GM21360 (cell line): ENCODE data around the gene CTSE.
A peak's percentile ranks its signal among the peaks of the same experiment; 100 is the strongest.
"Not testable (repeated sequence)": the region's sequence is repeated elsewhere in the genome, so short reads cannot be mapped to it uniquely, and the experiment has no call there.

Source experiments
- ATAC-seq: cut with Tn5 transposase; IDR thresholded peaks from one replicate; pipeline ENCODE4 v1.9.1; 2021; ENCODE audit warnings: mild to moderate bottlenecking, moderate library complexity; ENCODE audit not compliant: unreplicated experiment

The CTSE gene

DNA sequence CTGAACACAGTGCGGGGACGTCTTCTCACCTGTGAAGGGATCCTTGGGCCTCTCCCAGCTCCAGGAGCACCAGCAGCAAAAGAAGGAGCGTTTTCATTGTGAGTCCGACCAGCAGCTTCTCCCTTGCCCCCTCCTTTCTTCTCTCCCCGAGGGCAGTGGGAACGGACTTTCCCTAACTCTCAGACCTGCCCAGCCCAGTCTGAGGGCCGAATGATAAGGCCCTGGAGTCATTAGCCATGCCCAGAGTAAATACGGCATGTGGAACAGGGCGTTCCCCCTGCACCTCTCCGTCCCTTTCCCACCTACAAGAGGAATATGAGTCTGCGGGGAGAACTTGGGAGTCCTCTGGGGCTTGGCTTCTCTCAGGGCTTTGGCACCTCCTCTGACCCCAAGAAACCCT lies at the start of gene CTSE:
CTSE (minus strand) TSS at position 201 of the 400 bp plus-strand sequence; CDS start at position 97, 104 bp downstream.
- ATAC-seq = no peak

DNA sequence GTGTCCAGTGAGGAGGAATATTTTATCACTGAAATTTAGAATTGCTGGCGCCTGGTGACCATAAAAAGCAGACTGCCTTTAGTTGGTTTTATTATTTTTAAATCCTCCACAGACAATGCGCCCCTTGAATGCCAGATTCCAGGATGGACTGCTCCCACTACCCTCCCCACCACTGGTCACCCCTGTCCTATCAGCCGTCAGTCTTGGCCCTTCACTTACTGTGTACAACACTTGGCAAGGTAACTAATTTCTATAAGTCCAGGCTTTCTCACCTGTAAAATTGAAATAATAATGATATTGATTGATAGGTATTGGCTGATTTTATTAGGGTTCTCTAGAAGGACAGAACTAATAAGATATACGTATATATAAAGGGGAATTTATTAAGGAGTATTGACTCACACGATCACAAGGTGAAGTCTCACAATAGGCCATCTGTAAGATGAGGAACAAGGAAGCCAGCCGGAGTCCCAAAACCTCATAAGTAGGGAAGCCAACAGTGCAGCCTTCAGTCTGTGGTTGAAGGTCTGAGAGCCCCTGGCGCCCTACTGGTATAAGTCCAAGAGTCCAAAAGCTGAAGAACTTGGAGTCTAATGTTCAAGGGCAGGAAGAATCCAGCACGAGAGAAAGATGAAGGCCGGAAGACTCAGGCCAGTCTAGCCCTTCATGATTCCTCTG lies 47.1 kb upstream of the CTSE start:
- no peak for ATAC-seq

DNA sequence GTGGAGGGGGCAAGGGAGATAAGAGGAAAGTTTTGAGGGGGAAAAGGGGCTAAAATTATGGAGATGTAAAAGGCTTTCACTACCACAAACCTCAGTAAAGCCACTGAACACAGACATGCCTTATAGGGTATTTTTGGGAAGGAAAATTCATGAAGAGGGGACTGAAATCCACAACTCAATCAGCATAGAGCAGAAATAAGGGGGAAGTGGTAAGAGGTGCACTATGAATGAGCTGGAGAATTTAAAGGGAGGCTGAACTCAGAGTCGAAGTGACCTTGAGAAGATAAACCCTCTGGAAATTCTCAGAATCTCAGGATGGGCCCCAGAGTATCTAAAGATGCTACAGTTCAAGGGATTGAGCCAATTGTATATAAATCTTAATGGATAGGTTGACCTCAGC lies 44.6 kb upstream of the CTSE start:
- no peak for ATAC-seq

DNA sequence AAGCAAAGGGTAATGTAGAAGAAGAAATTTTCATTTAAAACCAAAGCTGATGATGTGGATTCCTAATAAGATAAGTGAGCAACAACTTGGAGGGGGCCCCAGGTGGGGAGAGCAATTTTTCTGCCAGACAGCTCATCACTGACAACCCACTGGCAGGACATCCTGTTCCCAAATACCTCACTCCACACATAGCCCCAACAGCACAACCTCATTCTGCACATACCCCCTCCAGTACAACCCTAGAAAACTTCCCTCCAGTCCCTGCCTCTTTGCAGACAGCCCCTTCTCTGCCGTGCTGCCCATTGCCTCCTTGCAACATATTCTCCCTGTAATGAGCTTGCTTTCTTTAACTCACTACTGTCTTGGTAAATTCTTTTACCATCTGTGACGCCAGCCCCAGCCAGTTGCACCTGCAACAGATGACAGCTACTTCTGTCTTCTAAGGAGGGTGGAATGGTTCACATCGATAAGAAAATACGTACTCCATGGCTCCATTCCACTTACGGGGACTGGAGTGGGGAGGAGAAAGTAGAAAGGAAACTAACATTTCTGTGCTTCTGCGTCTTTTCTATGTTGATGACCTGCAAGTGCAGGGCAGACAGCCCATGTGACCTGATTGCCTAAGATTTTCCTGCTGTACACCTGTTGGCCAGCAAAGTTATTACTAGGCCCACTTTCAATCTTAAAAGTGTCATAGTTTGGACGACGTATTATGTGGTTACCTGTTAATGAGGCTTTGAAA lies 44.0 kb upstream of the CTSE start:
- ATAC-seq = no peak

DNA sequence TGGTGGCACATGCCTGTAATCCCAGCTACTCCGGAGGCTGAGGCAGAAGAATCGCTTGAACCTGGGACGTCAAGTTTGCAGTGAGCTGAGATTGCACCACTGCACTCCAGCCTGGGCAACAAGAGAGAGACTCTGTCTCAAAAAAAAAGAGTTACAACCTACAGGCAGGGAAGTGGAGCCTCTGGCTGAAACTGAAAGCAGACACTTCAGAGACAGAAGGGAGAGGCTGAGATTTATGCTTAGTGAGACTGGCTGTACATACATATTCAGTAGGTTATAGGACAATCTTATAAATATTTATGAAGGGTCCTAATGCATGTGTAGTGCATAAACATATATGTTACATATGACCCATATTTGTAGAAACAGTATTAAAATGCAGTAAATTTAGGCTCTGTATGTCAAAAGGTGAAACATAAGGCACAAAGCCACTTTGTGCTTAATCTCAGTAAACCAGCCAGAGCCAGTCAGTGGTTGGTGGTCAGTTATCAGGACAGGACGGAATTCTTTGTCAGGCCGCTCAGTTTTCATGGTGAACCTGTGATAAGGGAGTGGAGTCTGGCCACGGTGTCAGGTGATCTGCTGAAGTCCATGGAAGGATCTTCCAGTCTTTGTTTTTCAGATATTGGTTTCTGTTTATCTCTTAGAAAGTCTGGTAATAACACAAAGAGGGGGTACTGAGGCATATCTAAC lies 42.9 kb upstream of the CTSE start:
- peak; percentile 66 for ATAC-seq

DNA sequence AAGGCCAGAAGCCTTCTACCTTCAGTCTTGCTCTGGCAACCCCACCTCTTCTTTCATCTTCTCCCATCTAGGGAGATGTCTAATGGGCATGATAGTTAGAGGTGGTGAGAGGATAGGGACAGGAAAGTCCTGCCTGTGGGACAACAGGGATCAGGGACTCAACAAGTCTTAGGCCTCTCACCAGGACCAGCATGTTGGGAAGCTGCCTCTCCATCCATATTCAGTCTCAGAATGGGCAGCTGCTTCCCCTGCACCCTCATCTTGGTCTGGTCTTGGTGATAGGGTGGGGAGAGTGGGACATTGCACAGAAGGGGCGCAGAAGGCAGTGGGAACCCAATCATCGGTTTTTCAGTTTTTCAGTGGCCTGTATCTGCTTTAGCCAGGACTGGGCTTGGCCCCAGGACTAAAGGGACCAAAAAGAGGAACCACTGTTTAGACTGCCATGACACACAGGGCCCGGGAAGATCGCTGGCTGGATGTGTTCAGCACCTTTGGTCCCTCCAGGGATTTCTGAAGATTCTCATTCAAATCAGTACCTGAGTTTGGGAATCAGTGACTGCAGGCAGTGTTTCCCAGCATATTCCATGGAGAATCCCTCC lies 42.0 kb upstream of the CTSE start:
- ATAC-seq = no peak

DNA sequence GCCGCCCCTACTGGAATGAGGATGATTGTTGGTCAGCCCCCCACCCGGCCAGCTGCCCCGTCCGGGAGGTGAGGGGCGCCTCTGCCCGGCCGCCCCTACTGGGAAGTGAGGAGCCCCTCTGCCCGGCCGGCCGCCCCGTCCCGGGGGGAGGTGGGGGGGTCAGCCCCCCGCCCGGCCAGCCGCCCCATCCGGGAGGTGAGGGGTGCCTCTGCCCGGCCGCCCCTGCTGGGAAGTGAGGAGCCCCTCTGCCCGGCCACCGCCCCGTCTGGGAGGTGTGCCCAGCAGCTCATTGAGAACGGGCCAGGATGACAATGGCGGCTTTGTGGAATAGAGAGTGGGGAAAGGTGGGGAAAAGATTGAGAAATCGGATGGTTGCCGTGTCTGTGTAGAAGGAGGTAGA lies 40.8 kb upstream of the CTSE start:
- ATAC-seq = not testable (repeated sequence)

DNA sequence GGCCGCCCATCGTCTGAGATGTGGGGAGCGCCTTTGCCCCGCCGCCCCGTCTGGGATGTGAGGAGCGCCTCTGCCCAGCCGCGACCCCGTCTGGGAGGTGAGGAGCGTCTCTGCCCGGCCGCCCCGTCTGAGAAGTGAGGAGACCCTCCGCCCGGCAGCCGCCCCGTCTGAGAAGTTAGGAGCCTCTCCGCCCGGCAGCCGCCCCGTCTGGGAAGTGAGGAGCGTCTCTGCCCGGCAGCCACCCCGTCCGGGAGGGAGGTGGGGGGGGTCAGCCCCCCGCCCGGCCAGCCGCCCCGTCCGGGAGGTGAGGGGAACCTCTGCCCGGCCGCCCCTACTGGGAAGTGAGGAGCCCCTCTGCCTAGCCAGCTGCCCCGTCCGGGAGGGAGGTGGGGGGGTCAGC lies 40.3 kb upstream of the CTSE start:
- ATAC-seq = not testable (repeated sequence)

DNA sequence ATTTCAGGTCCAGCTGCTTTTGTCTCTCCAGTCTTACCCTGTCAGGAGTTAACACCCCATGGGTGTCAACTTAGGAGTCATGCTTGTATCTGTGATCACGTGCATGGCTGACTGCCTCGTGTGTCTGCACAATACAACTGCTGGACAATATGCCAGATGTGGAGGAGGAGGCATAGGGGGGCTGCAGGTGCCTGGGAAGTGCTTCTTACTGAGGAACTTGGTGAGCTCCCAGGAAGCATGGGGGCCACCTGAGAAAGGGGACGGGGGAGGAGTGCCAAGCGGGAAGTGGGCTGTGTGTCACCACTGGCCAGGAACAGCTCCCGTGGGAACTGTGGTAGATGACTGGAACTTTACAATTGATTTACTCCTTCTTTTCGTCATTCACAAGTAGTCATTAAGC lies 38.8 kb upstream of the CTSE start:
- ATAC-seq = no peak

DNA sequence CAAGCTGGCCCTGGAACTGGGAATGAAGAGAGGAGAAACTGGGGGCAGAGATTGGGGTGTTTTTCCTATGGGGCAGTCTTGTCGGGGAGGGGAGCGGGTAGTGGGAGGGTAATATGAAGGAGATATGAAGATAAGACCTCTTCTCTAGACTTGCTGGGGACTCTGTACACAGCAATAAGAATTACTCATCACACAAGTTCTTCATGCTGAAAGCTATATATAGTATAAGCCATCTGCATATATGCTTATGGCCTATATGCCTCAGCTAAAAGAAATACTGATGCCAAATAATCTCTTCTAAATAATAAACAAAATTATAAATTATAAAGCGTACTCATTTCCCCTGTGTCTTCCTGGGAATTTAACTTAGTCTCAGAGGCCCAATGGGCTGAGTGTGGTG lies 37.1 kb upstream of the CTSE start:
- ATAC-seq = no peak

DNA sequence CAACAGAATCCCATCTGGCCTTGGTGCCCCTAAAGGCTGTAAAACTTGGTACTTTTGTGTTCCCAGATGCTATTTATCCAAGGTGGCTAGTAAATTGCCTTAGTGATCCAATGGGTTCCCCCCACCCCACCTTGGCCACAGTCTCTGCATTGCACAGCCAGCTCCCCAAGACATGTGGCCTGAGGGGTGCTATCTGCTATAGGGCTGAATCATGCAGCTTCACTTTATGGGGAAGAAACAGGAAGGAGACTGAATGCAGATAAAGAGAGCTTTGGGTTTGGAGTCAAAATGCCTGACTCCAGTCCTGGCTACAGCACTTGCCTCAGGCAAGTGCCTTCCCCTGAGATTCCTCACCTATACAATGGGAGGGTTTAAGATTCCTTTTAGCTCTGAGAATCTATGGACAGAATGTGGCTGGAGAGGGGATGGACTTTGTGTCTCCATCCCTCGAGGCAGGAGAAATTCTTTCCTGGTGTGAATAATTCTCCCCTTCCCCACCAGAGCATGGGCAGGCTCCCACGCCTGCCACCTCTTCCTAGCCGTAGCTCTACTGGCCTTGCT lies 35.7 kb upstream of the CTSE start:
- ATAC-seq = no peak

DNA sequence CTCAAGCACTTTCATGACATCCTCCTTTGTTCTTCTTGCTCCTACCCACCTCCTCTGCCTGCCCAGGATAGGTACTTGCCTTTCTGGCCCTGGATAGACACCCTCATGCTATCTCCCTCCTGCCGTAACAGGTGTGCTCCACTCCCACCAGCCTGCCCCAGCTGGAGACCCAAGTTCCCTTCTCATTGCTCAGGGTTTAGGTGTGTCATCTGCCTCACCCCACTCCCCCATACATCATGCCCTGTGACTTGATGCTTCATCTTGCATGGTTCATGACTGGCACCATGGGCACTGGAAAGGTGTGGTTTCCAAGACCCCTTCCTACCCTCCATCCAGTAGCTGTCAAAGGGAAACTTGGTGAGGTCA lies 35.2 kb upstream of the CTSE start:
- no peak for ATAC-seq

DNA sequence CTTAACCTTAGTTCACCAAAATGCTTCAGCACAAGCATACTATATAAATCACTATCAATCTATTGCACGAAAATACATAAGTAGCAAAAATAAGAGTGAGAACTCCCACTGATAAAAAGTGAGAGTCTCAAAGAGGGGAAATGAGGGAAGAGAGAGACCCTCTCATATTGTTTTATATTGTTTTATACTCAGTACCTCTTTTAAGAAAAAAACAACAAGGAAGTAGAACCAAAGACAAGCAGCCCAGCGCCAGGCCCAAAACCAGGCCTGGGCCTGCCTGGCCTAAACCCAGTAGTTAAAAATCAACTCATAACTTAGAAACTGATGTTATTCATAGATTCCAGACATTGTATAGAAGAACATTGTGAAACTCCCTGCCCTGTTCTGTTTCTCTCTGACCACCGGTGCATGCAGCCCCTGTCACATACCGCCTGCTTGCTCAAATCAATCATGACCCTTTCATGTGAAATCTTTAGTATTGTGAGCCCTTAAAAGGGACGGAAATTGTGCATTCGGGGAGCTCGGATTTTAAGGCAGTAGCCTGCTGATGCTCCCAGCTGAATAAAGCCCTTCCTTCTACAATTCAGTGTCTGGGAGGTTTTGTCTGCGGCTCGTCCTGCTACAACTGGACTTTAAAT lies 34.7 kb upstream of the CTSE start:
- ATAC-seq = not testable (repeated sequence)

DNA sequence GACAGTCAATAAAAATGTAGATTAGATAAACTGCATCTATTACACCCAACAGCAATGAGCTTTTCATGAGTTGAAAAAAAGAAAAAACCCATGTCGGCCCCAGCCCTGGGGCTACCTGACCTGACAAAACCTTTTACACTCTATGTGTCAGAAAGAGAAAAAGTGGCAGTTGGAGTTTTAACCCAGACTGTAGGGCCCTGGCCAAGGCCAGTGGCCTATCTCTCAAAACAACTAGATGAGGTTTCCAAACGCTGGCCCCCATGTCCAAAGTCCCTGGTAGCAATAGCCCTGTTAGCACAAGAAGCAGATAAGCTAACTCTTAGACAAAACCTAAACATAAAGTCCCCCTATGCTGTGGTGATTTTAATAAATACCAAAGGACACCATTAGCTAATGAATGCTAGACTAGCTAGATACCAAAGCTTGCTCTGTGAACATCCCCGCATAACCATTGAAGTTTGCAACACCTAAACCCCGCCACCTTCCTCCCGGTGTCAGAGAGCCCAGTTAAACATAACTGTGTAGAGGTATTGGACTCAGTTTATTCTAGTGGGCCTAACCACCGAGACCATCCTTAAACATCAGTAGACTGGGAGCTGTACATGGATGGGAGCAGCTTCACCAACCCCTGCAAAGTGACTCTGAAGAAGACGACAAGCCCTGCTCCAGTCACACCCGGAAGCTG lies 32.1 kb upstream of the CTSE start:
- ATAC-seq = not testable (repeated sequence)

DNA sequence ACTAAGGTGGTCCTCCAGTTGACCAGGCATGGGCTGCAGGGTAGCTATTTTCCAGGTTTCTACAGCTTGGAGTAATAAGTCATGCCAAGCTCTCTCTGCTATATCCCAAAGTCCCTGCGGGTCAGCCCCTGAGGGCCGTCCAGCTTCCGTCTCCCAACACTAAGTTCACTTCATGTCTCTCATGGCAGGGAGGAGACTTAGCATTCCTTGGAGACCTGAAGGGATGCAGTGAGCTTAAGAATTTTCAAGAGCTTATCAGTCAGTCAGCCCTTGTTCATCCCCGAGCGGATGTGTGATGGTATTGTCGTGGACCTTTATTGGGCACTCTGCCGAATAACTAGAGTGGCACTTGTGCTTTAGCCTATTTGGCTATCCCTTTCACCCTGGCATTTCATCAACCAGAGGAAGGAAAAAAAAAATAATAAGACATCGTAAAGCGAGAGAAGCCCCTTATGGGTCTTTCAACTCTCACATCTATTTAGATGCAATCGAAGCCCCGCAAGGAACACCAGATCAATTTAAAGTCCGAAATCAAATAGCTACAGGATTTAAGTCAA lies 31.5 kb upstream of the CTSE start:
- not testable (repeated sequence) for ATAC-seq

DNA sequence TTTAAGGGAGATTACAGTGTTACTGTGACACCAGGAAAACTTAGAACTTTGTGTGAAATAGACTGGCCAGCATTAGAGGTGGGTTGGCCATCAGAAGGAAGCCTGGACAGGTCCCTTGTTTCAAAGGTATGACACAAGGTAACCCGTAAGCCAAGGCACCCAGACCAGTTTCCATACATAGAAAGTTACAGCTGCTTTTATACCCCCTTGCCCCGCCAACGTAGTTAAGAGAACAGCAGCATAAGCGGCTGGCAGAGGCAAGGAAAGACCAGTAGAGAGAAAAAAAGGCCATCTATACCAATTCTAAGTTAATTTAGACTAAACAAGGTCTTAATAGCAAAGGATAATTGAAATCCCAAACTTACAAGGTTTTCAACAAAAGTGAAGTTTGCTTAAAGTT lies 29.9 kb upstream of the CTSE start:
- ATAC-seq = not testable (repeated sequence)

DNA sequence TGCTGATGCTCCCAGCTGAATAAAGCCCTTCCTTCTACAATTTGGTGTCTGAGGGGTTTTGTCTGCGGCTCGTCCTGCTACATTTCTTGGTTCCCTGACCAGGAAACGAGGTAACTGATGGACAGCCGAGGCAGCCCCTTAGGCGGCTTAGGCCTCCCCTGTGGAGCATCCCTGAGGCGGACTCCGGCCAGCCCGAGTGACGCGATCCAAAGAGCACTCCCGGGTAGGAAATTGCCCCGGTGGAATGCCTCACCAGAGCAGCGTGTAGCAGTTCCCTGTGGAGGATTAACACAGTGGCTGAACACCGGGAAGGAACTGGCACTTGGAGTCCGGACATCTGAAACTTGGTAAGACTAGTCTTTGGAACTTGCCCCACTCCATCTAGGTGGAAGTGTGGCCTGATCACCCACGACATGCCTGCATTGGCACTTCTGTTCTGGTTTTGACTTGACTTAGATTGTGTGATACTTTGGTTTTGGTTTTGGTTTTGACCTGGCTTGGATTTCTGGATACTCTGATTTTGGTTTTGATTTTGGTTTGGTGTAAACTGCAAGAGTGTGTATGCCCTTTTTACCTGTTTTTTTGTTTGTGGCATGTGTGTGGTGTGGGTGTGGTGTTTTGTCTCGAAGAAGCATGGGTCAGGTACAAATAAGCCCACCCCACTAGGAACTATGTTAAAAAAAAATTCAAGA lies 29.4 kb upstream of the CTSE start, which contains the start of gene RHEX:
RHEX (plus strand) TSS at position 255 of the 692 bp plus-strand sequence. CDS start 44,656 bp downstream, outside the sequence.
- ATAC-seq = not testable (repeated sequence)

DNA sequence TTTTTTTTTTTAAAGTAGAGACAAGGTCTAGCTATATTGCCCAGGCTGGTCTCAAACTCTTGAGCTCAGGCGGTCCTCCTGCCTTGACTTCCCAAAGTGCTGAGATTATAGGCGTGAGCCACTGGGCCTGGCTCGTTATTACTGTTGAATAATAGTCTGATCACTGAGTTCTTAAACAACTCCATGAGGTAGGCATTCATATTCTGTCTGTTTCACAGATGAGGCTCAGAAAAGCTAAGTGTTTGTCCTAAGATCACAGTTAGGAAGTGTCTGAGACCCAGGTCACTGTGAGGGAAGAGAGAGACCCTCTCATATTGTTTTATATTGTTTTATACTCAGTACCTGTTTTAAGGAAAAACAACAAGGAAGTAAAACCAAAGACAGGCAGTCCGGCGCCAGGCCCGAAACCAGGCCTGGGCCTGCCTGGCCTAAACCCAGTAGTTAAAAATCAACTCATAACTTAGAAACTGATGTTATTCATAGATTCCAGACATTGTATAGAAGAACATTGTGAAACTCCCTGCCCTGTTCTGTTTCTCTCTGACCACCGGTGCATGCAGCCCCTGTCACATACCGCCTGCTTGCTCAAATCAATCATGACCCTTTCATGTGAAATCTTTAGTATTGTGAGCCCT lies 28.7 kb upstream of the CTSE start:
- ATAC-seq = not testable (repeated sequence)
